Ascending aorta (tissue), 2 donors: ENCODE measurements around the gene GEMIN7. TPM values are rescaled to one million over a fixed set of nuclear protein-coding genes. Genes with fewer than 3 reads are reported as not detected.

Experiments used
- DNase-seq, 2 donors: peaks; one replicate each; pipeline ENCODE4 v3.0.0-alpha.2; 2019; ENCODE audit warnings: low spot score in 2 of 2
- H3K27ac ChIP-seq, 2 donors: fragments of 200-600 bp; sonication (generic); one replicate each; pipeline ENCODE4 v1.5.1; 2016 to 2017; ENCODE audit warnings: mild to moderate bottlenecking in 1 of 2
- H3K27me3 ChIP-seq: fragments of 200-600 bp; sonication (generic); one replicate; pipeline ENCODE4 v1.5.1; 2017
- H3K36me3 ChIP-seq, 2 donors: fragments of 200-600 bp; sonication (generic); one replicate each; pipeline ENCODE4 v1.5.1; 2016
- H3K4me1 ChIP-seq, 2 donors: fragments of 200-600 bp; sonication (generic); one replicate each; pipeline ENCODE4 v1.5.1; 2016 to 2017; ENCODE audit warnings: mild to moderate bottlenecking in 1 of 2
- H3K4me3 ChIP-seq, 2 donors: fragments of 200-600 bp; sonication (generic); one replicate each; pipeline ENCODE4 v1.5.1; 2016 to 2017; ENCODE audit warnings: mild to moderate bottlenecking in 1 of 2
- H3K9me3 ChIP-seq, 2 donors: fragments of 200-600 bp; sonication (generic); one replicate each; pipeline ENCODE4 v1.5.1; 2016
- CTCF ChIP-seq, 3 experiments: fragments of 200-600 bp in 2 of 3; fragments of 450-650 bp in 1 of 3; sonication (generic) in 2 of 3; IDR thresholded peaks; one replicate each; pipeline ENCODE4 v1.5.1; 2016 to 2019; ENCODE audit warnings: antibody characterized with exemption in 3 of 3, mild to moderate bottlenecking in 1 of 3, moderate library complexity in 1 of 3
- intact Hi-C: fragments of 100-400 bp; cut with DNase I; formaldehyde crosslinking; loops from one replicate; pipeline ENCODE4 v1.15.1; 2023
- total RNA-seq: library from RNA; depleted of rRNA; stranded (reverse); fragments of >200 nt; gene quantifications from one replicate; pipeline ENCODE4 v1.1.0, GENCODE V29; 2016

GEMIN7 gene
- total RNA-seq, 1 donor from 2014 or later: 48.2 TPM

DNA sequence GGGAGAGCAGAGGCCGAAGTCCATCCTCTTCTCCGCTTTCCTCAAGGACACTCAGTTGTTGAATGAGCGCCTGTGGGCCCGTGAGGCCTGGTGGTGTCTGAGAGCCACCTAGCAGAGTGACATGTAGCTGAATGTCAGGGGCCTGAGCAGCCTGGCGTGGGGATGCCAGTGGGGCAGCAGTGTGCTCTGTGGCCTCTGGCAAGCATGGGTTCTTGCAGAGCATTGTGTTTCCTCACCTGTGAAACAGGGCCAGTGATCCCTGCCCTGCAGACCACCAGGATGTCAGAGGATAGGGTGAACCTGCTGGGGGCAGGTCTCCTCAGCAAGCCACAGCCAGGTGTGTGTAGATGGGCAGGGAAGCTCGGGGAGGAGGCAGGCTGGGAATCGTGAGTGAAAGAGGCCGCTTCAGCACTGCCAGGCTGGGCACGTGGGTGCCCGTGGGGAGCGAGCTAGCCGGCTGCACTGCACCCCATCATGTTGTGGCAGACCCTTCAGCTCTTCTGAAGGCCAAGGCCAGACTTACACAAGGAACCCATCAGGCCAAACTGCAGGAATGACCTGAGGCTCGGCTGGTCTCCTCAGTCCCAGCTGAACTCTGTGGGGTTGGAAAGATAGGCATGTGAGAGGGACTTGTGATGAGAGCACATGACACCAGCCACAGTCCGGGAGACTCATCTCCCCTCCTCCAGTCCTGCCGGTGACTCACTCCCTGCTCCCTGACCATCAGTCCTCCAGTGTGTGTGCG, 18.9 kb downstream of the GEMIN7 start:
- intact Hi-C loops: no loop called here
- Histone ChIP-seq H3K27me3 (no peaks in the 10 kb centered on the region), H3K4me1 (peaks cover 9 to 22% of the 10 kb centered on the region in 2 donors), H3K9me3 (no peaks in the 10 kb centered on the region), H3K36me3 (no peaks in the 10 kb centered on the region), H3K27ac (no peak overlapping the region), H3K4me3 (no peak overlapping the region)
- no peak for DNase-seq
- no peak for TF ChIP-seq CTCF (IDR thresholded peaks at IDR 0.05)

DNA sequence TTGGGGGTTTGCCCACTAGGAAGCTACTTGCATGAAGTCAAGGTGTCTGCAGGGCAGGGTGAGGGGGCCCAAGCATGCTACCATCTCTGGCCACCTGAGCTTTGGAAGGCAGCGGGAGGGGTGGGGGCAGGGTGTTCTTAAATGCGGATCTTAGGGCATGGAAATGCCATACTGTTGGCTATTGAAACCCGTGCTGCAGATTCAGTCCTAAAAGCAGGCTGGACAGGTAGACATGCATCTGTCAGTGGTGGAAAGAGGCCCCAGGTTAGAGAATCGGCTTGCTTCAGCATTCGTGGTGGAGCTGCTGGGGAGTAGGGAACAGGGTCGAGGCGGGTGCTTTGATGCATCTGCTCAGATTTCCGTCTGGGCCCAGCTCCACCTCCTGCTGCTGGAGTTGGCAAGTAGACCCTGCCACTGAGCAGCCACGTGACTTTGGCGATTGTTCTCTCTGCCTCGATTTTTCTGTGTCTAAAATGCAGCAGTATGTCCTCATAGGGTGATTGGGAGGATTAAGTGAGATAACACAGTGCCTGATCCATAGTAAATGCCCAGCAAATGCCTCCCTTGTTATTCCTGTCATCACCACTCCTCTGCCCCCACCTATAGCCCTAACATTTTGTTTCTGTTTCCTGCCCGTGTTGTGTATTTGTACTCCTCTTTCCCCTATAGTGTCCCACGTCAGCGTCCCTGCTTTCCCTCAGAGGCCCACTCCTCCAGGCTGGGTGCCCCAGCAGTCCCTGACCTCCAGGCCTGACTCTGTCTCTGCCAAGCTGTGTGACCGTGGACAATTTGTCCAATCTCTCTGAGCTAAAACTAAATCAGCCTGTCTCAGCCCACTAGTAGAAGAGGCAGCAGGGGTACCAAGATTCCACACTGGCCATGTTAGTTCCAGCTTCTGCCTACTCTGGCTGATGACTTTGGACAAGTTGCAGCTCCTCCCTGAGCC, 19.7 kb downstream of the GEMIN7 start:
- Histone ChIP-seq H3K9me3 (no peaks in the 10 kb centered on the region), H3K4me1 (peaks cover 8 to 20% of the 10 kb centered on the region in 2 donors), H3K27me3 (no peaks in the 10 kb centered on the region), H3K36me3 (no peaks in the 10 kb centered on the region), H3K4me3 (no peak overlapping the region), H3K27ac (no peak overlapping the region)
- intact Hi-C loops: no loop called here
- no peak for TF ChIP-seq CTCF (IDR thresholded peaks at IDR 0.05)
- DNase-seq: no peak

DNA sequence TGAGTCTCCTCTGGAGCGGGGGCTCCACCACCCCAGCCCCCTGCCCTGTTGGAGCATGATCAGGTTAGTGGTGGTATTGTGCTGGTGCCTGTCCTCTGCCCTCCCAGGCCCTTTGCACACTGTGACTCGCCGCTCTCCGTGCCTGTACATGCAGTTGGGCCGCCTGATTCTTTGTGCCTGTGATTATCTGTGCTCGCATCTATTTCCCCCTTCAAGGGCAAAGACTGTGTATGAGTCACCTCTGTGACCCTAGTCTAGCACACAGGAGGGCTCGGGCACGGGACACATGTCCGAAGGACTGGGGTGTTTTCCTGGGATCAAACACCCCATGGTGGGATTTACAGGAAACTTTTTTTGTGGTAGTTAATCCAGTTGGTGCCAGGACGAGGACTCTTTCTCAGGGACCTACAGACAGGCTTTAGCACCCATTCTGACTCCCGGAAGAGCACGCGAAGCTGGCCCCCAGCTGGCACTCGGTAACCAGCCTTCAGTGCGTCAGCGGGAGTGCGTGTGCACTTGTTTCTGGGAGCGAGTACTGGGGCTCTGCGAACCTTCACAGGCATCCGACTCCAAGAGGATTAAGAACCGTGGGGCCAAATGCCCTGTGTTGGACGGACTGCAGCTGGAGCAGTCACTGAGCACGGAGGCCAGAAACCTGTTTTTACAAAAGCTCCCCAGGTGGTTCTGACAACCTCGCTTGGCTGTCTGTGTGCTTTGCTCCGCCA, 20.6 kb downstream of the GEMIN7 start:
- TF ChIP-seq CTCF (IDR thresholded peaks at IDR 0.05): no peak
- Histone ChIP-seq H3K4me1 (peaks cover 3 to 12% of the 10 kb centered on the region in 2 donors), H3K36me3 (no peaks in the 10 kb centered on the region), H3K4me3 (no peak overlapping the region), H3K27me3 (no peaks in the 10 kb centered on the region), H3K9me3 (no peaks in the 10 kb centered on the region), H3K27ac (no peak overlapping the region)
- intact Hi-C loops: no loop called here
- DNase-seq: no peak

- Histone ChIP-seq H3K4me1 (peaks cover under 1 to 6% of the 10 kb centered on the region in 2 donors), H3K36me3 (no peaks in the 10 kb centered on the region), H3K27ac (no peak overlapping the region), H3K4me3 (no peak overlapping the region), H3K9me3 (no peaks in the 10 kb centered on the region), H3K27me3 (no peaks in the 10 kb centered on the region)
- TF ChIP-seq CTCF (IDR thresholded peaks at IDR 0.05): no peak
- intact Hi-C loops: no loop called here
- no peak for DNase-seq
Measured at GRCh38 chr19:45100201-45100600, 21.1 kb downstream of the GEMIN7 start.

GRCh38 chr19:45100846-45101252, 21.8 kb downstream of the GEMIN7 start:
- H3K36me3 ChIP-seq: no peaks in the 10 kb centered on the region
- no peak overlapping the region for H3K27ac ChIP-seq
- no peak for TF ChIP-seq CTCF (IDR thresholded peaks at IDR 0.05)
- H3K9me3 ChIP-seq: no peaks in the 10 kb centered on the region
- no peak overlapping the region for H3K4me3 ChIP-seq
- no peak for DNase-seq
- no peaks in the 10 kb centered on the region for H3K27me3 ChIP-seq
- H3K4me1 ChIP-seq: peaks cover 0 to 6% of the 10 kb centered on the region in 2 donors
- intact Hi-C loops: no loop called here
